HG03558 (cell line): ENCODE data around the gene A3GALT2.
"Not testable (repeated sequence)": the region's sequence is repeated elsewhere in the genome, so short reads cannot be mapped to it uniquely, and the experiment has no call there.

Experiments
- ATAC-seq: cut with Tn5 transposase; IDR thresholded peaks from one replicate; pipeline ENCODE4 v1.9.1; 2021; ENCODE audit warnings: moderate number of reproducible peaks; ENCODE audit not compliant: unreplicated experiment; ENCODE audit errors: extremely low read depth

Gene A3GALT2

DNA sequence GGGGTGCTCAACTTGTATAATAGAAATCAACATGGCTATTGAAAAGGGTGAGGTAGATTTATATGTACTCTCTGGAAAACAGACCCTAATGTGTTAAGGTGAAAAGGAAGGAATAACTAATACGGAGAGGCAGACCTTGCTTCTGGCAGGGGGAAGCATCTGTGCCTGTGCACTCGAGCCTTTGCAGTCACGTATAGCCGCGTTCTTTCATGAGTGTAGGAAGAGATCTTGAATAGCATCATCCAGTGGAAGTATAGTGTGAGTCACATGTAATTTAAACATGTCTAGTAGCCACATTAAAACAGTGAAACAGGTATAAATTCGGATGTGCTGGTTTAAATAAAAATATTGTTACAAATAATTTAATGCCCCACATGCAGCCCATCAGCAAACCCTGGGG is 3.0 kb downstream of the A3GALT2 start:
- no peak for ATAC-seq

GRCh38 chr1:33317354-33317753 is 3.5 kb downstream of the A3GALT2 start:
- ATAC-seq = no peak

GRCh38 chr1:33316601-33317000 is 4.3 kb downstream of the A3GALT2 start:
- ATAC-seq = no peak

DNA sequence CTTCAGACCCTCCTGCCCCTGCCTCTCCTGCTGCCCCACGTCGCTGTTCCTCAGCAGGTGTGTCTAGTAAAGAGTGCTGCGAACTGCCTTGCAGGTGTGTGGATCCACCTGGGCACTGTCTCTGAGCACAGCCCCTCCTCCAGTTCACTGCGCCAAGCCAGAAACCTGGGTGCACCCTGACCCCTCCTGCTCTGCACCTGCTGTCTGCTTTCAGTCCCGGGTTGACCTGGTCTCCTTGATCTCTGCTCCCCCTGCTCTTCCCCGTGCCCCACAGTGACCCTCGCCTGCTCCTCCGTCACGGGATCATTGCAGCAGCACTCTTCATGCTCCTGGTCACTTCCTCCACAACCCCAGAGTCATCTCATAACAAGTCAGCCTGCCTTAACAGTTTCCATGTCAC is 6.5 kb downstream of the A3GALT2 start:
- no peak for ATAC-seq

DNA sequence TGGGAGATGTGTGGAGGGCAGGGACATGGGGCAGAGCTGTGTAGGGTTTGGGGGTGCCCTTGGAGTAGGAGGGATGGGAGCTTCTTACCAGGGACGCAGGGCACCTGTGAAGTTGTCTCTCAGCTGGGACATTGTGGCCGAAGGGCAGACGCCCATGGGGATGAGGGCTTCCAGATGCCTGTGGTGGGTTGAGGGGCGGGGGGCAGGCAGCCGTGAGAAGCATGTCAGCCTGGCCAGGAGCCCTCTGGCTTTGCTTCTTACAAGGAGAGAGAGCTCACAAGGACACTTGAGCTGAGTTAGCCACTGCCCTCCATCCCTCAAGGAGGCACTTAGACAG is 8.5 kb downstream of the A3GALT2 start:
- no peak for ATAC-seq

GRCh38 chr1:33311706-33312412 is 9.0 kb downstream of the A3GALT2 start:
- no peak for ATAC-seq

DNA sequence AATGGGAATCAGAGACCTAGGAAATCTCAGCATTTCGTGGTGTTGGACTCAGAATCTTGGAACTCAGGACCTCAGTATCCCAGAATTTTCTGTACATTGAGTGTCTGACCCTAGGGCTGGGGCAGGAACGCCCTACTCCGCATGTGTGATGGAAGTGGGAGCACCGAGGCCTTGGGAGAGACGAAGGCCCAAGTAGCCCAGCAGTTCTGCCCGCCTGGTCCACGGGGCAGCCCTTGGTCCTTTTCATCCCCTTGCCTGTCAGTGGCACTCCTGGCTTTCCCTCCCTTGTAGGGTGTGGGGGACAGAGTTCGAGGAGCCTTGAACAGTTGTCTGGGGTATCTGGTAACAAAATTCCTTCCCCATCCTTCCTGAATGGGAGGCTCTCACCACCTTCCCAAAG is 10.2 kb downstream of the A3GALT2 start:
- ATAC-seq = no peak

GRCh38 chr1:33309351-33309750 is 11.5 kb downstream of the A3GALT2 start:
- not testable (repeated sequence) for ATAC-seq

DNA sequence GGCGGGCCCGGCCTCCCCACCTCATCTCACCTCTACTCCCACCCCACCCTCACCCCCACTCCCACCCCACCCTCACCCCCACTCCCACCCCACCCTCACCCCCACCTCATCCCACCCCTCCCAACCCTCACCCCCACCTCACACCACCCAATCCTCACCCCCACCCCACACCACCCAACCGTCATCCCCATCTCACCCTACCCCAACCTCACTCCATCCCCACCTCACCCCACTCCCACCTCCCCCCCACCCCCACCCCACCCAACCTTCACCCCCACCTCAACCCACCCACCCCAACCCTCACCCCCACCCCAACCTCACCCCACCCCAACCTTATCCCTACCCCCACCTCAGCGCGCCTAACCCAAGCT is 13.4 kb downstream of the A3GALT2 start:
- ATAC-seq = no peak

- no peak for ATAC-seq
These were observed 14.0 kb downstream of the A3GALT2 start for GRCh38 chr1:33306653-33307493.

DNA sequence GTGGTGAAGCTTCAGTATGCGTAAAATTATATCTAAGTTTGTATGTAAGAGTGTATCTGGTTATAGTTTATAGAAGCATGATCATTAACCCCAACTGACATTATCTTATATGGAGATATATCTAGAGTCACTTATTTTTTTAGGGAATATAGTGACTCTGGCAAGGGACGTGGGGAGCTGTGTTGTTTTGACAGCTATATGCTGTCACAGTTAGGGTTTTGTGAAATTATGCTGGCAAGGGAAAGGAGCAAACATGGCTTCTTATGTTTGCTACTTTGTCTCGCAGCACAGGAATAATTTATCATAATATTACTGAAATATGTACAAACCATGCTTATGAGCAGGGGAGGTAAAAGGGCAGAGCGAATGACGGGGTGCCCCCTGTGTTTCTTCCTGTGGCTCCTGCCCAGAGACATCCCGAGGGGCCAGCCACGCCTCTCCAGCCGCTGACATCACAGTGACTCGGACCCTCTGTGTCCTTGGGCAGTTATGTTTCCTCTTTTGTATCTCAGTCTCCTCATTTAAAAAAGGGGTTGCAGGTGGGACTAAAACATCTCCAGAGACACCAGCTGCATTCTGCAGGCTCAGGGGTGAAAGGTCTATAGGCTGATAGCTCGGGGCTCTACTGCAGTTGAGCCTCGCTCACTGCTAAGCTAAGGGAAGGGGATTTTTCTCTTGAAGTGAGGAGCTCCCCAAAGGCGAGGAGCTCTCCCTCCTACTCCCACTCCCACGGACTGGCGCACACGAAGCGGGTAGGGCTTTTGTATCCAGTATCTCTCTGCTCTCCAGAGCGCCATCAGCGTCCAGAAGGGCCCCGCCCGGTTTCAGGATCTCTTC is 14.9 kb downstream of the A3GALT2 start:
- ATAC-seq = no peak

- ATAC-seq = no peak
These were observed 15.9 kb downstream of the A3GALT2 start for GRCh38 chr1:33305016-33305415.

- ATAC-seq = no peak
These were observed 18.6 kb downstream of the A3GALT2 start for GRCh38 chr1:33302325-33302724.

DNA sequence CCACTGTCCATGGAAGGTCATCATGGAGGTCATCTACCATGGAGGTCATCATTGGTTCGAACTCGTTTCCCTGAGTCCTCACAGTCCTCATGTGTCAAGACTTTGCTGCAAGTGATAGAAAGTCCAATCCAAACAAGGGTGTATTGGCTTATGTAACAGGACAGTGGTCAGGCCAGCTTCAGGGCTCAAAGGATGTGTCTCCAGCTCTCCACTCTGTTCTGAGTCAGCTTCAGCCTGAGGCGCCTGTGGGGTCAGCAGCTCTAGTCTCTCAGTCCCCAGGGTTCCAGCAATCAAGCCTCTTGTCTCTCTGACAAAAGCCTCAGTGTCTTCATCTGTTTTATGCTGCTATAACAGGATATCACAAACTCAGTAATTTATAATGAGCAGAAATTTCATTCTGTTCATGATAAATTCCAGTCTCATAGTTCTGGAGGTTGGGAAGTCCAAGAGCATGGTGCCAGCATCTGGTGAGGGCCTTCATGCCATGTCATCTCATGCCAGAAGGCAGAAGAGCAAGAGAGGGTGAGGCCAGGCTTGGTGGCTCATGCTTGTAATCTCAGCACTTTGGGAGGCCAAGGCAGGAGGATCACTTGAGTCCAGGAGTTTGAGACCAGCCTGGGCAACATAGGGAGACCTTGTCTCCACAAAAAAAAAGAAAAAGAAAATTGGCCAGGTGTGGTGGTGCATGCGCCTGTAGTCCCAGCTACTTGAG is 19.5 kb downstream of the A3GALT2 start:
- ATAC-seq = no peak

- no peak for ATAC-seq
These were observed 20.2 kb downstream of the A3GALT2 start for GRCh38 chr1:33300673-33301072.

DNA sequence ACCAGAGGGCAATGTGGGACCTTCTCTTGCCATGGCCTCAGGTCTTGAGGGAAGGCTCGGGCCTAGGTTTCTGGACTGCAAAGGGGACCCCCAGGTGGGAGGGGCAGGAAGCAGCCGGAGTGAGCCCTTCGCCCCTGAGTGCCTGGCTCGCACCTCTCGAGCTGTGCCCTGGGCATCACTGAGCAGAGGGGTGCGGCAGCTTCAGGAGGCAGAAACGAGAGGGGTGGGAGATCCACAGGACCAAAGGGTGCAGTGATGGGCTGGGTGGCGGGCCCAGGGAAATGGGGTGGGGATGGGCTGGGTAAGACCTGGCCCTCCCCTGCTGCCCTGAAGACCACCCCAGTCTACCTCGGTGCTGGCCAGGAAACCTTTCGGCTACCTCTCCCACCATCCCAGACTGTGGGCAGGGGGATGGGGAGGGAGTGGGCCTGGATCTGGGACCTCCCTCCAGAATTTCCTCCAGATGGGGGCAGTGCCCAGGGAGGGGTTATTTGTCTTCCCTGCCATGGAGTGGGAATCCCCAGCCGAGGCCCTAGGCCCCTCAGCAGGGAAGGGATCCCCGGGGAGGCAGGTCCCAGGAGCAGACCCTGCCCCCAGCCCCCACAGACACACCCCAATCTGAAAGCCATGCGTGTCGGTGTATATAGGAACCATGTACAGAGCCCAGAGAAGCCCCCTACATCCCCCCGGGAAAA is 21.3 kb downstream of the A3GALT2 start:
- no peak for ATAC-seq

DNA sequence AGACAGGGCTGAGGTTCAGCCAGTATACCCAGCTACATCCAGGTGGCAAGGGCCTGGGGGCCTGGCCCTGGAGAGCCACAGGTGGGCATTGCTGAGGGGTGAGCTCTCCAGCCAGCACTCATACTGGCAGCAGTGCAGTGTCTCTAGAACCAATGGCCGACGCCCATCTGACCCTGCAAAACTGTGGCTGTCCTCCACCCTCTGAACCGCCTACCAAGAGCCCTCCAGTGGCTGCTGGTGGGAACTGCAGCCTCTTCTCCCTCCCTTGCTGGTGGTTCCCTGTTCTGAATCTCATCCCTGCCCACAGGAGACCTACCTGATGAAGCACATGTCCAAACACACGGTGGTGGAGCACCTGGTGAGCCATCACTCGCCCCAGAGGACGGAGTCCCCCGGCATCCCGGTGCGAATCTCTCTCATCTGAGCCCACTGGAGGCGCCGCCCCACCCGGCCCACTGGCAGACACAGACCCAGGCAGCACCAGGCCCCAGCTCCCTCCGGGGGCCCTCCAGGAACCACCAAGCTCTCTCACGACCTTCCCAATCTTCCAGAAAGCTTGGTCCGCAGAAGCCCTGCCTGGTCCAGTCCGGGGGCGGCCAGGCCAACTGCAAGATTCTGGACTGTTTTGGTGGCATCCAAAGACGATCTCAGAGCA is 22.1 kb downstream of the A3GALT2 start:
- no peak for ATAC-seq

- ATAC-seq = no peak
These were observed 22.8 kb downstream of the A3GALT2 start for GRCh38 chr1:33297911-33298622.

DNA sequence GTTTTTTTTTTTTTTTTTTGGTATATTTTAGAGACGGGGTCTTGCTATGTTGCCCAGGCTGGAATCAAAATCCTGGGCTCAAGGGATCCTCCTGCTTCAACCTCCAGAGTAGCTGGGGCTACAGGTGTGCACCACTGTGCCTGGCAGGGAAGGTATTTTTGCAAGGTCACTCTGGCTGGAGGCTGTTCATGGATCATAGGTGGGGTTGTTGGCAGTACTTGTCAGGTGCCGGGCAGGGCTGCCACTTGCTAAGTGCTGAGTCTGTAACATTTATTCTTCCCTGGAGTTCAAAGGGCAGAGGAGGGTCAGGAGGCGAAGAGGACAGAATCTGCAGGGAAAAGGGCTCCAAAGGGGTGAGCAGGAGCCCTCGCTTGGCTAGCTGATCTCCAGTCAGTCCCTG is 24.1 kb downstream of the A3GALT2 start:
- no peak for ATAC-seq
